Hepatic stellate cell (primary cell): ENCODE results near the gene GSE1.
A peak's percentile ranks its signal among the peaks of the same experiment; 100 is the strongest.

Experiments used
- DNase-seq: peaks from one replicate; pipeline ENCODE4 v3.0.0; 2011; ENCODE audit warnings: low spot score

GSE1 gene

GRCh38 chr16:85612801-85613603 lies at the start of gene GSE1:
Gene GSE1 (plus strand): TSS chr16:85613322. CDS start chr16:85613392, 70 bp downstream.
- peak; percentile 91 for DNase-seq

GRCh38 chr16:85563515-85564276 lies 49.4 kb upstream of the GSE1 start:
- DNase-seq = peak; percentile 81

GRCh38 chr16:85564277-85565051 lies 48.7 kb upstream of the GSE1 start:
- peak; percentile 30 for DNase-seq

DNA sequence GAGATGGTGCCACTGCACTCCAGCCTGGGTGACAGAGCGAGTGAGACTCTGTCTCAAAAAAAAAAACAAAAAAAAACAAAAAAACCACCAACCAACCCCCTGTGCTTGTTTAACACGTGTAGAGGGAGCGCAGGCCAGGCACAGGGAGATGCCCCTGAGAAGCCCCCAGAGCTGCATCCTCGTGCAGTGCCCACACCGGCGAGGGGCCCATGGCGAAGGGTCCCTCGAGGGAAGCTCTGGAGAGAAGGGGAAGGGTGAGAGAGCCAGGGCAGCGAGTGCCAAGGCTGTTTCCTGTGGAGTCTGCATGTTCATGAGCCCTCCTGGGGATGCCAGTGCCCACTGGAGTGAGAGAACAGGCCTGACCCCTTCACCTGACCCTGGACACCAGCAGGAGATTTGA lies 47.8 kb upstream of the GSE1 start:
- DNase-seq = no peak

GRCh38 chr16:85565801-85566526 lies 47.2 kb upstream of the GSE1 start:
- DNase-seq = no peak

DNA sequence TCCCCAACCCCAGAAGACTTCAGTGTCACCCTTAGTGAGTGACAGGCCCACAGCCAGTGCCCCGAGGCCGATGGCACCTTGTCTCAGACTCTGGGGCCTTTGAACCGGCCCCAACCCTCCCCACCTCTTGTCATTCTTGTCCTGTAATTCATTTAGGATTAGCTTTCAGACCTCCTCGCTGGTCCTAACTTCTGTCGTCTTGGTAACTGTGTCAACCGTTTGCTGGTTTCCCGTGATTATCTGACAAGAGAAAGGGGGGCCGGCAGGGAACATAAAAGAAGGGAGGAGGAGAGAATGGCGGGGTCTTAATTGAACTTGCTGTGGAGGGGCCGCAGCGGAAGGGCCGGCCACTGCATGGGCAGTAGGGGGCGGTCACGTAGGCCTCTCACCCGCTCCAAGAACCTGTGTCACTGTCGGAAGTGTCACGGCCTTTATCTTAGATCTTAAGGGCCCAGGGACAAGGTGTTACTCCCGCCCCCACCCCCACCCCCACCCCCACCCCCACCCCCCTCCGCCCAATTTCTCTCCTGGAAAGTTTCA lies 46.5 kb upstream of the GSE1 start:
- no peak for DNase-seq

DNA sequence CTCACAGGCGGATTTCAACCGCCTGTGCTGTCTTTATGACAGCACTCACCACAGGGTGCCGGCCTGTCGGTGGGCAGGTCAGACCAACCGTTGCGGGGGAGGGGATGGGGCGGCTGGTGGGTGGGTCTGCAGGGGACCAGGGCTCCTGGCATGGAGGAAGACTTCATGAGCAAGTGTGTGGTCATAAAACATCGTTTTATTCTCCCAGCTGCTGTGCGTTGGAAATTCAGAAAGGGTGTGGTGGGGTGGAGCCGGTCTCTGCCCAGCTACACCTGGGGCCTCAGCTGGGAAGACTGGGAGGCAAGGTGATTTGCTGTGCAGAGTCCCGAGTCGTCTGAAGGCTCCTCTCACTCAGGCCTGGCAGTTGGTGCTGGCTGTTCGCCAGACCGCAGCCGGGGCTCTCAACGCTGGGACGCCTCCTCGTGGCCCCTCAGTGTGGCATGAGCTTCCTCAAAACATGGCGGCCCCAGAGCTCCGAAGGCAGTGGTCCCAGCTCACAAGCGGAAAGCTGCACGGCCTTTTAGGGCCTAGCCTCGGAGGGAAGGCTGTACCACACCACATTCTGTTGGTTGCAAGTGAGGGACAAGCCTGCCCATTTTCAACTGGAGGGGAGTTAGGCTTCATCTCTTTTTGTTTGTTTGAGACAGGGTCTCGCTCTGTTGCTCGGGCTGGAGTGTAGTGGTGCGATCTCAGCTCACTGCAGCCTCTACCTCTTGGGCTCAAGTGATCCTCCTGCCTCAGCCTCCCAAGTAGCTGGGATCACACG lies 45.8 kb upstream of the GSE1 start:
- no peak for DNase-seq

- no peak for DNase-seq
Observed at GRCh38 chr16:85567935-85568334, 45.2 kb upstream of the GSE1 start.

- DNase-seq = no peak
Observed at GRCh38 chr16:85568519-85568918, 44.6 kb upstream of the GSE1 start.

DNA sequence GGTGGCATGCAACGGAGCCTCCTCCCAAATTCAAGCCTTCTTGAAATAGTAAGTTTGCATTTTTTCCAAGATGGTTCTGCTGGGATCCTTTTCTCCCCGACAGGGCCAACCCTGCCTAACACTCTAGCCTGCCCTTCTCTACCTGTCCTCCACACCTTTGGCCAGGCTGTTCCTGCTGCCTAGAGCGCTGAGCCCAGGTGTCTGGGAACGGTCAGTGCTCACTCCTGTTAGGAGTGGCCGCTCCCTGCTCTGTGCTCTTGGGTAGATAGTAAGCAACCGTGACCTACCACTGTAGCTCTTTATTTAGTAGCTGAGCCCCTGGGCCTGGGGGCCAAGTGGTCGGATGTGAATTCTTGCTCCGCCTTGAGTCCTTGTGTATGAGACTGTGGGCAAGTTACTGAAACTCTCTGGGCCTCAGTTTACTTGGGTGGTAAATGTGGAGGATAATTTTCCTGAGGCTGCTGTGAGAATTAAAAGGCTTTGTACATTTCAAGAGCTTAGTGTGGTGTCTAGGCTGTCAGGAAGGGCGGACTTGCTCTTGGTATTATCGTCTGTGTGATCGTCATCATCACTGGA lies 44.0 kb upstream of the GSE1 start:
- no peak for DNase-seq

DNA sequence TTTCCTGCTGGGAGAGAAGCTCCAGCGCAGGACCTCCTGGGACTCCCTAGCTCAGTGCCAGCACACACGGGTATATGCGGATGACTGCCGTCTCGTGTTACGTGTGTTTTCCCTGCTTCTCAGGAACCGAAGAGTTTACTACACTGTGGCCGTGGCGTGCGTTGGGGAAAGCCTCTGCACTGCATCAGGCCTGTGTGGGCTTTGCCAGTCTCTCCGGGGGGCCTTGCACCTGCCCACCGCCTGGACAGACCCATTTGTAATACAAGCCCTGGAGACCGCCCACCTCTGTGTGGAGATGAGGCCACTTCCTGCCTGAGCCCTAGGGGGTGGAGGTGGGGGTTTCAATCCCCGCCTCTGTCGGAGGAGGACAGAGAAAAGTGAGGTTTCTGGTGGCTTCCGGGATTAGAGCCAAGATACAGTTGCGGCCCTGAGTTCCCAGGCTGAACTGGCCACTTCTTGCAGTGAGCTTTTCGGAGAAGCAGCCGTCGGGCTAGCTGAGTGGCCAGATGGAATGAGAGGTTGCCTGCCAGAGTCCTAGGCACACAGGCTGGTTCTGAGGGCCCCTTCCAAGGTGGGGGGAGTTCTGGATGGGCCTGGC lies 43.4 kb upstream of the GSE1 start:
- DNase-seq = no peak

DNA sequence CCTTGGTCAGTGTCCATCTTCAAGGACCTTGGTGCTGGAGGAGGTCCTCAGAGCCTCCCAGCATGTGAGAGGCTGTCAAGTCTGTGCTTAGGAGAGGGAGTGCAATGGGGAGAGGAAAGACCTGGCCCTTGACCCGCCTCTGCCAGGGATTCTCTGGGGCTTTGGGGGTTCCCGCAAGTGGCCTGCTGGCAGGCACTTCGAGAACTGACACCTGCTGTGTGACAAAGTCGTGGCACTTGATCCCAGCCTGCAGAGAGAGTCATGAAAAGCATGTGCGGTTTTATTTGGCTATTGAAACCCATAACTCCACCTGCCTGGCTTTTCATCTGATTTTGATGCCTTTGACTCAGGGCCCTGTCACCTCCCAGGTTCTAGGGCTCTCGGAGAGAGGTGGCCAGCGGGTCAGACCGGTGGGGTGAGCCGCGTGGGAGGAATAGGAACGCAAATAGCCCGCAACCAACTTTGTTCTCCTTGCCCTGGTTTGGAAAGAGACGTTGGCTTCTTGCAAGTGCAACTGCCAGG lies 42.8 kb upstream of the GSE1 start:
- no peak for DNase-seq

- no peak for DNase-seq
Observed at GRCh38 chr16:85570735-85571562, 42.2 kb upstream of the GSE1 start.

DNA sequence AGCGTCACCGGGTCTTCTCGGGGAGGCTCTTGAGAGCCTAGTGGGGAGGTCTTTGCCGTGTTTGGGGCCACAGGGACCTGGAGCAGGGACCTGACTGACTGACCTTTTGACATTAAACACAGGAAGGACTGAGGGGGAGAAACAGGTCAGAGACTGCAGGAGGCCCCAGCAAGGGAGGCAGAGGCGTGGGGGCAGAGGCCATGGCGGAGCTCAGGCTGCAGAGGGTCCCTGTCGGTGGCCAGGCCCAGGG lies 41.6 kb upstream of the GSE1 start:
- DNase-seq = no peak

GRCh38 chr16:85571813-85572619 lies 41.1 kb upstream of the GSE1 start:
- no peak for DNase-seq

DNA sequence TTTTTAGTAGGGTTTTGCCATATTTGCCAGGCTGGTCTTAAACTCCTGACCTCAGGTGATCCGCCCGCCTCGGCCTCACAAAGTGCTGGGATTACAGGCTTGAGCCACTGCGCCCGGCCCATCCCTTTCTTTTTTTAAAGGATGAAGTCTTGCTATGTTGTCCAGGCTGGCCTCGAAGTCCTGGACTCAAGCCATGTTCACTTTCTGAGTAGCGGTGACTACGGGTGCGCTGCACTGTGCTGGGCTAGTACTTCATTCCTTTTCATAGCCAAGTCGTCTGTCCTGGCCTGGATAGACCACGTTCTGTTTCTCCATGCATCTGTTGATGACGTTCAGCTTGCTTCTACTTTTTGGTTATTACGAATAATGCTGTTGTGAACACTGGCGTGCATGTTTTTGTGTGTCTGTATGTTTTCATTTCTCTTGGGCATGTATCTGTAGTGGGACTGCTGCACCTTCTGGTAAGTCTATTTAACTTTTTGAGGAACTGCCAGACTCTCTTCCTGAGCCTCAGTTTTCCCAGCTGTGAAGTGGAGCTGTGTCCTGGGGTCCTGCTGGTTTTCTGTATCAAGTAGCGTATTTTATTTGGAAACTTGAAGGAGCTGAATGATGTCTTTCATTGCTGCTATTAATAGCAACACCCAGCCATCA lies 40.0 kb upstream of the GSE1 start:
- DNase-seq = no peak

DNA sequence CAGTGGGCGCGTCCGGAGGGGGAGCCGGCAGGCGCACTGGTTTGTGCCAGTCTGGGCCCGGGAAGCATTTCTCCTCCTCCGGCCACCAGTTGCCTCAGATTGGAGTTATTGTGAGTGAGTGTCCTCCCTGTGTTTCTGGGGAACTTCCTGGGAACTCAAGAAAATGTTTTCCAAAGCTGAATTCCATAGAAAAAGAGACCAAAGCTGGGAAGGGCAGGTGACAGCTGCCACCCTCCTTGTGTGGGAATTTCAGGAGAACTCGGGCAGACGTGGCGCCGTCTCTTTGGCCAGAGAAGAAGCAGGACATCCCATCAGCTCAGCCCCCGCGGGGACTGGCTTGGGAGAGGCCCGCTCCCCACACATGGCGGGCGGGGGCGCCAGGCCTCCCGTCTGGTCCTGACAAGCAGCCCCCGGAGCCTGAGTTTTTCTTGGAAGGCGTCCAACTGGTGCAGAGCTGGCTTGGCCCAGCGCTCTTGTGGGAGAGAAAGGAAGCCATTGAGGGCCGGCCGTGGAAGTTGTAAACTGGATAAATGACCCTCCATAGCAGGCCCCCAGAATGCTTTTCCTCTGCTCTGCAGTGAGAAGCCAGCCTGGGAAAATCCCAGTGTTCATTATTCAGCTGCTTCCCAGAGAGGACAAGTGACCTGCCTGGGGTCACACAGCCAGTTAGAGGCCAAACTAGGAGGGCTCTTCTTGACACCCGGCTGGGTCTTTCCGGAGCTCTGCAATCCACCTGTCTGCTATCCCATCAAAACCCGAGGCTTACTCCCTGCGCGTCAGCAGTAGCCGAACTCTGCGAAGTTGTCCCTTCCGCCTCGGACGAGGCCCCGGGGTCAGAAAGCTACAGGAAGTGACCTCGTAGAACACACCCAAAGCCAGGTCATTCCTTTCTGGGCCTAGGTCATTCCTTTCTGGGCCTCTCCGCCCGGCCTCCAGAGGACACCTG lies 39.2 kb upstream of the GSE1 start:
- DNase-seq = peak; percentile 87
